B cell (primary cell): ENCODE measurements around the gene STK24. TPM values are rescaled to one million over a fixed set of nuclear protein-coding genes. Genes with fewer than 3 reads are reported as not detected.

Experiments
- ATAC-seq: fragments of 200-7000 bp; cut with Tn5 transposase; one replicate; pipeline ENCODE4 v1.10.0; 2021; ENCODE audit warnings: low read depth, mild to moderate bottlenecking, moderate number of reproducible peaks, moderate library complexity
- CTCF ChIA-PET: fragments of 350-600 bp; sonication (Branson Sonifier 250); formaldehyde crosslinking; loops from one replicate; lab custom pipeline; 2021; ENCODE audit warnings: antibody characterized with exemption, inconsistent platforms; lab: Charles Lee
- POLR2A ChIA-PET: fragments of 350-600 bp; sonication (Branson Sonifier 250); formaldehyde crosslinking; loops from one replicate; lab custom pipeline; 2021; ENCODE audit warnings: antibody characterized with exemption; lab: Charles Lee
- DNase-seq: peaks from one replicate; pipeline ENCODE4 v3.0.0; 2013
- H2AFZ ChIP-seq: 2 replicates; pipeline ENCODE4 v1.6.1; 2012; ENCODE audit warnings: mild to moderate bottlenecking, low read depth, low read length; ENCODE audit not compliant: insufficient read depth, poor library complexity, severe bottlenecking
- H3K27ac ChIP-seq, 2 donors: 1 replicate in 1 of 2; 2 replicates in 1 of 2; pipeline ENCODE4 v1.5.1; 2012 to 2013; ENCODE audit warnings: low read length in 2 of 2, mild to moderate bottlenecking in 2 of 2, moderate library complexity in 1 of 2
- H3K27me3 ChIP-seq, 4 experiments: fragments of 200-600 bp in 1 of 4; sonication (generic) in 1 of 4; replicated peaks in 1 of 4; 1 replicate in 2 of 4; 2 replicates in 2 of 4; pipeline versions ENCODE4 v1.6.1 to v1.7.0; 2013 to 2016; ENCODE audit warnings: low read length in 3 of 4, mild to moderate bottlenecking in 2 of 4, mixed read lengths in 1 of 4, moderate library complexity in 1 of 4; ENCODE audit not compliant: insufficient read depth in 4 of 4, control insufficient read depth in 3 of 4; ENCODE audit errors: control extremely low read depth in 1 of 4
- H3K36me3 ChIP-seq, 2 experiments: replicated peaks in 1 of 2; 1 replicate in 1 of 2; 2 replicates in 1 of 2; pipeline versions ENCODE4 v1.6.1 to v1.7.1; 2013; ENCODE audit warnings: low read length in 1 of 2; ENCODE audit not compliant: insufficient read depth in 2 of 2, control insufficient read depth in 1 of 2; ENCODE audit errors: control extremely low read depth in 1 of 2, extremely low read depth in 1 of 2
- H3K4me1 ChIP-seq, 2 donors: fragments of 200-600 bp in 1 of 2; sonication (generic) in 1 of 2; 1 replicate in 1 of 2; 2 replicates in 1 of 2; pipeline versions ENCODE4 v1.5.1 to v1.6.1; 2013 to 2017; ENCODE audit warnings: low read length in 2 of 2; ENCODE audit not compliant: control insufficient read depth in 2 of 2, insufficient read depth in 2 of 2
- H3K4me2 ChIP-seq: replicated peaks from 2 replicates; pipeline ENCODE3; 2012; ENCODE audit warnings: mild to moderate bottlenecking, low read depth, low read length; ENCODE audit not compliant: poor library complexity, severe bottlenecking
- H3K4me3 ChIP-seq, 5 experiments: fragments of 200-600 bp in 1 of 5; sonication (generic) in 1 of 5; 1 replicate in 3 of 5; 2 replicates in 2 of 5; pipeline versions ENCODE4 v1.5.1 to v1.7.0; 2011 to 2016; ENCODE audit warnings: low read length in 4 of 5, mild to moderate bottlenecking in 4 of 5, low read depth in 2 of 5, control low read depth in 1 of 5, moderate library complexity in 1 of 5; ENCODE audit not compliant: insufficient read depth in 1 of 5; ENCODE audit errors: control extremely low read depth in 1 of 5, extremely low read depth in 1 of 5
- H3K79me2 ChIP-seq: fragments of 200-600 bp; sonication (generic); one replicate; pipeline ENCODE4 v1.6.0; 2016; ENCODE audit warnings: low read length; ENCODE audit not compliant: control insufficient read depth, insufficient read depth
- H3K9ac ChIP-seq: fragments of 200-600 bp; sonication (generic); 2 replicates; pipeline ENCODE4 v1.6.1; 2017; ENCODE audit warnings: mild to moderate bottlenecking, low read length, moderate library complexity
- H3K9me3 ChIP-seq, 3 donors: one replicate each; pipeline versions ENCODE4 v1.6.1 to v1.7.1; 2013; ENCODE audit warnings: low read length in 2 of 3; ENCODE audit not compliant: control insufficient read depth in 2 of 3, insufficient read depth in 1 of 3; ENCODE audit errors: control extremely low read depth in 1 of 3
- H4K20me1 ChIP-seq: 2 replicates; pipeline ENCODE4 v1.6.0; 2012; ENCODE audit warnings: mild to moderate bottlenecking, low read length; ENCODE audit not compliant: insufficient read depth, control insufficient read depth, poor library complexity, severe bottlenecking
- H3K27ac Mint-ChIP-seq: one replicate; pipeline ENCODE4 v1.8.0; 2021; ENCODE audit warnings: mixed read lengths
- H3K27me3 Mint-ChIP-seq: one replicate; pipeline ENCODE4 v1.8.0; 2021; ENCODE audit warnings: mixed read lengths
- H3K4me1 Mint-ChIP-seq: one replicate; pipeline ENCODE4 v1.8.0; 2021; ENCODE audit warnings: mixed read lengths
- H3K4me3 Mint-ChIP-seq: one replicate; pipeline ENCODE4 v1.8.0; 2021; ENCODE audit warnings: mixed read lengths
- H3K9me3 Mint-ChIP-seq: one replicate; pipeline ENCODE4 v1.8.0; 2022; ENCODE audit warnings: mixed read lengths; ENCODE audit not compliant: insufficient read depth
- EZH2 ChIP-seq: IDR thresholded peaks from 2 replicates; pipeline ENCODE4 v1.6.1; 2012; ENCODE audit warnings: borderline replicate concordance, low read depth, mild to moderate bottlenecking, moderate library complexity, low read length; ENCODE audit not compliant: insufficient read depth, poor library complexity, severe bottlenecking
- WGBS: methylation state at CpG from one replicate; pipeline ENCODE4 v1.1.5; 2013; ENCODE audit warnings: missing lambda C conversion rate; ENCODE audit not compliant: insufficient coverage; 5-methylcytosine and 5-hydroxymethylcytosine counted together
- intact Hi-C: fragments of 100-400 bp; cut with micrococcal nuclease; formaldehyde crosslinking; loops from one replicate; pipeline ENCODE4 v1.10.0; 2022
- polyA plus RNA-seq: library from polyadenylated mRNA; depleted of rRNA; stranded (reverse); fragments of >200 nt; gene quantifications from 2 replicates; pipeline ENCODE4 v1.2.3, GENCODE V29; 2012
- total RNA-seq, 2 donors: library from RNA; stranded (reverse); fragments of 120-200 nt in 1 of 2; gene quantifications; 1 replicate in 1 of 2; 2 replicates in 1 of 2; pipeline versions ENCODE4 v1.2.3 to v1.2.4, GENCODE V29; 2013 to 2022
- TF ChIP-seq, protein P1 (sequence below): fragments of 200-600 bp; IDR thresholded peaks from one replicate; pipeline ENCODE4 v1.8.0; 2022; ENCODE audit warnings: antibody characterized with exemption, mild to moderate bottlenecking

STK24 gene
- total and polyA plus RNA-seq, 2 donors (not counting 1 experiment from before 2014, with no cell fraction given), result 47.2 to 117 TPM

DNA sequence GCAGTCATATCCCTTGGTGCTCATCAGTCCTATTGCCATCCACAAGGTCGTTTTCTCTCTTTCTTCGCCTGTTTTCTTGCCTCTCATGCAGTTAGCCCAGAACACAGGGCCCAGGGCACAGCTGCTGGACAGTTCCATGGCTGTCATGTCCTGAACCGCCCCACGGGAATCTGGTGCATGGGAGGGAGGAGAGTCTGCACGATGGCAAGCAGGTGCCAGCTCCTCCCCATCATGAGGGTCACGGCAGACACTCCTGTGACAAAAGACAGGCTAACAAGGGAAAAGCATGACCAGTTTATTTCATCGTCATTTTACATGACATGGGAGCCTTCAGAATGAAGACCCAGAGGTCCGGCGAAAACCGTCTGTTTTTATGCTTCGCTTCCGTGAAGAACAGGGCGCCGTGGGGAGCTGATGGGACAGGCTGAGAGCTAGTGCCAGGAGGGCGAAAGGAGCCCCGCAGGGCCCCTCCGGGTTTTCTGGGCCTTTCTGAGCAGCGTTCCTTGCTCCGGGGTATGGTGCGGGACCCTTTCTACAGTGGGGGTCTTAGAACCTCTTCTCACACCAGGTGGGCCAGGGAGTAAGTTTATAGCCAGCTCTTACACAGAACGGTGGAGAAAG lies 135.7 kb downstream of the STK24 start:
- H3K27me3 ChIP-seq, result no peaks in the 10 kb centered on the region
- H3K27me3 Mint-ChIP-seq, result peaks cover 6% of the 10 kb centered on the region
- H3K9me3 Mint-ChIP-seq, result no peaks in the 10 kb centered on the region
- CTCF ChIA-PET, result interaction anchor here (1.7 to 8.6 kb wide), 2 partner anchors 10 to 212 kb away, joined by 5 to 268 read pairs; no protein-coding TSS in a partner anchor
- no peaks in the 10 kb centered on the region for H3K79me2 ChIP-seq
- H3K9ac ChIP-seq, result no peak overlapping the region
- no peak overlapping the region for H3K4me3 ChIP-seq
- H2AFZ ChIP-seq, result no peak overlapping the region
- H3K4me3 Mint-ChIP-seq, result no peak overlapping the region
- 88% methylated on average over 15 of the region's 21 CpGs for WGBS
- H3K4me1 Mint-ChIP-seq, result peaks cover 8% of the 10 kb centered on the region
- TF ChIP-seq EZH2, result no peak
- TF ChIP-seq, protein P1, sequence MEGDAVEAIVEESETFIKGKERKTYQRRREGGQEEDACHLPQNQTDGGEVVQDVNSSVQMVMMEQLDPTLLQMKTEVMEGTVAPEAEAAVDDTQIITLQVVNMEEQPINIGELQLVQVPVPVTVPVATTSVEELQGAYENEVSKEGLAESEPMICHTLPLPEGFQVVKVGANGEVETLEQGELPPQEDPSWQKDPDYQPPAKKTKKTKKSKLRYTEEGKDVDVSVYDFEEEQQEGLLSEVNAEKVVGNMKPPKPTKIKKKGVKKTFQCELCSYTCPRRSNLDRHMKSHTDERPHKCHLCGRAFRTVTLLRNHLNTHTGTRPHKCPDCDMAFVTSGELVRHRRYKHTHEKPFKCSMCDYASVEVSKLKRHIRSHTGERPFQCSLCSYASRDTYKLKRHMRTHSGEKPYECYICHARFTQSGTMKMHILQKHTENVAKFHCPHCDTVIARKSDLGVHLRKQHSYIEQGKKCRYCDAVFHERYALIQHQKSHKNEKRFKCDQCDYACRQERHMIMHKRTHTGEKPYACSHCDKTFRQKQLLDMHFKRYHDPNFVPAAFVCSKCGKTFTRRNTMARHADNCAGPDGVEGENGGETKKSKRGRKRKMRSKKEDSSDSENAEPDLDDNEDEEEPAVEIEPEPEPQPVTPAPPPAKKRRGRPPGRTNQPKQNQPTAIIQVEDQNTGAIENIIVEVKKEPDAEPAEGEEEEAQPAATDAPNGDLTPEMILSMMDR, result no peak
- POLR2A ChIA-PET, result no interaction called here
- no peaks in the 10 kb centered on the region for H3K9me3 ChIP-seq
- no peak overlapping the region for H3K4me2 ChIP-seq
- H3K36me3 ChIP-seq, result no peaks in the 10 kb centered on the region
- no peak for DNase-seq
- H3K4me1 ChIP-seq, result peaks cover 9 to 12% of the 10 kb centered on the region in 2 donors
- no peak overlapping the region for H3K27ac ChIP-seq
- intact Hi-C loops, result loop anchor here (10.0 kb wide), 1 partner anchor 134 kb away; the partner anchor contains the start of gene STK24
- no peaks in the 10 kb centered on the region for H4K20me1 ChIP-seq
- ATAC-seq, result no peak
- no peak overlapping the region for H3K27ac Mint-ChIP-seq

- Mint-ChIP-seq H3K9me3 (no peaks in the 10 kb centered on the region), H3K27ac (no peak overlapping the region), H3K4me1 (peaks cover 4% of the 10 kb centered on the region), H3K27me3 (peaks cover 7% of the 10 kb centered on the region), H3K4me3 (no peak overlapping the region)
- Histone ChIP-seq H3K27me3 (no peaks in the 10 kb centered on the region), H2AFZ (no peak overlapping the region), H3K4me2 (no peak overlapping the region), H3K4me3 (no peak overlapping the region), H3K79me2 (no peaks in the 10 kb centered on the region), H3K27ac (no peak overlapping the region), H4K20me1 (no peaks in the 10 kb centered on the region), H3K36me3 (no peaks in the 10 kb centered on the region), H3K9ac (no peak overlapping the region), H3K4me1 (peaks cover 5 to 7% of the 10 kb centered on the region in 2 donors), H3K9me3 (no peaks in the 10 kb centered on the region)
- DNase-seq, result no peak
- 99% methylated on average over 23 of the region's 25 CpGs for WGBS
- ChIA-PET POLR2A (no interaction called here), CTCF (interaction anchor here (1.7 to 8.6 kb wide), 2 partner anchors 10 to 212 kb away, joined by 5 to 268 read pairs; no protein-coding TSS in a partner anchor)
- no peak for ATAC-seq
- no peak for TF ChIP-seq EZH2
- TF ChIP-seq, protein P1, result no peak
- intact Hi-C loops, result loop anchor here (10.0 kb wide), 1 partner anchor 134 kb away; the partner anchor contains the start of gene STK24
These were observed 136.4 kb downstream of the STK24 start for GRCh38 chr13:98440390-98441055.
